Measurements from ENCODE around the gene REX1BD.

- TF ChIP-seq CTCF (IDR thresholded peaks at IDR 0.05; ENCODE audit: insufficient read depth, low read depth, low read length) (no peak), EZH2 (IDR thresholded peaks at IDR 0.05; ENCODE audit: insufficient read depth, low read length) (no peak)
Observed at GRCh38 chr19:18617562-18617961, 29.0 kb downstream of the REX1BD start.

All from astrocyte (in vitro differentiated cells and primary cell).